Colonic mucosa (tissue), 4 donors: ENCODE data around the gene PODN. TPM values are rescaled to one million over a fixed set of nuclear protein-coding genes. Genes with fewer than 3 reads are reported as not detected.

Experiments
- DNase-seq: peaks from one replicate; pipeline ENCODE4 v3.0.0-alpha.2; 2020
- H3K27ac ChIP-seq: fragments of 200-600 bp; one replicate; pipeline ENCODE4 v1.8.0; 2021
- H3K27me3 ChIP-seq: fragments of 200-600 bp; one replicate; pipeline ENCODE4 v1.8.0; 2021
- H3K36me3 ChIP-seq: fragments of 200-600 bp; one replicate; pipeline ENCODE4 v1.8.0; 2021
- H3K4me1 ChIP-seq: fragments of 200-600 bp; one replicate; pipeline ENCODE4 v1.8.0; 2021; ENCODE audit warnings: mild to moderate bottlenecking
- H3K4me3 ChIP-seq: fragments of 200-600 bp; one replicate; pipeline ENCODE4 v1.8.0; 2021
- H3K9ac ChIP-seq, 2 donors: one replicate each; pipeline ENCODE4 v1.7.0; 2013; ENCODE audit warnings: control low read depth in 2 of 2, low read depth in 2 of 2, low read length in 2 of 2
- H3K9me3 ChIP-seq: fragments of 200-600 bp; one replicate; pipeline ENCODE4 v1.8.0; 2021
- CTCF ChIP-seq: fragments of 200-600 bp; IDR thresholded peaks from one replicate; pipeline ENCODE4 v1.8.0; 2022; ENCODE audit warnings: antibody characterized with exemption, mild to moderate bottlenecking
- intact Hi-C: fragments of 100-400 bp; cut with DNase I; formaldehyde crosslinking; loops from one replicate; pipeline ENCODE4 v1.14.1; 2022
- total RNA-seq, 2 donors: library from RNA; stranded (reverse); fragmentation: NEBNext Ultra II Directional in 1 of 2; extraction: Animal tissue kit (Norgen Biotek cat#: 25700) in 1 of 2; gene quantifications; one replicate each; pipeline ENCODE4 v1.2.1, GENCODE V29; 2021
- donor health status: healthy.
- donor health status: DM: no; HTN: no; CAD: no.
- donor health status: DM: no; HTN: no; CAD: no.

Gene PODN
- total RNA-seq, 2 donors from 2014 or later = 3.2 to 9.1 TPM

GRCh38 chr1:53083636-53084588 is 21.9 kb downstream of the PODN start:
- no peak overlapping the region for H3K27ac ChIP-seq
- H3K36me3 ChIP-seq = no peaks in the 10 kb centered on the region
- no peak overlapping the region for H3K9ac ChIP-seq

GRCh38 chr1:53084589-53084971 is 22.6 kb downstream of the PODN start:
- TF ChIP-seq CTCF = no peak
- intact Hi-C loops = no loop called here
- H3K36me3 ChIP-seq = no peaks in the 10 kb centered on the region

More at GRCh38 chr1:53083636-53084588, 21.9 kb downstream of the PODN start:
- no peak overlapping the region for H3K4me3 ChIP-seq
- no peak for TF ChIP-seq CTCF
- intact Hi-C loops = no loop called here
- H3K27me3 ChIP-seq = no peaks in the 10 kb centered on the region
- H3K9me3 ChIP-seq = no peaks in the 10 kb centered on the region
- DNase-seq = no peak
- H3K4me1 ChIP-seq = no peaks in the 10 kb centered on the region

GRCh38 chr1:53085405-53085804 is 23.4 kb downstream of the PODN start:
- Histone ChIP-seq H3K4me3 (no peak overlapping the region), H3K9me3 (no peaks in the 10 kb centered on the region), H3K36me3 (no peaks in the 10 kb centered on the region), H3K9ac (no peak overlapping the region), H3K27ac (no peak overlapping the region), H3K4me1 (no peaks in the 10 kb centered on the region), H3K27me3 (no peaks in the 10 kb centered on the region)
- TF ChIP-seq CTCF = no peak
- DNase-seq = no peak
- intact Hi-C loops = no loop called here

More at GRCh38 chr1:53084589-53084971, 22.6 kb downstream of the PODN start:
- no peak for DNase-seq
- Histone ChIP-seq H3K27ac (no peak overlapping the region), H3K9ac (no peak overlapping the region), H3K27me3 (no peaks in the 10 kb centered on the region), H3K4me3 (no peak overlapping the region), H3K4me1 (no peaks in the 10 kb centered on the region), H3K9me3 (no peaks in the 10 kb centered on the region)

- Histone ChIP-seq H3K36me3 (no peaks in the 10 kb centered on the region), H3K9ac (no peak overlapping the region), H3K27ac (no peak overlapping the region), H3K4me3 (no peak overlapping the region), H3K27me3 (no peaks in the 10 kb centered on the region), H3K9me3 (no peaks in the 10 kb centered on the region), H3K4me1 (no peaks in the 10 kb centered on the region)
- intact Hi-C loops = no loop called here
- no peak for TF ChIP-seq CTCF
- DNase-seq = no peak
These were observed 24.6 kb downstream of the PODN start for GRCh38 chr1:53086491-53087070.

- DNase-seq = no peak
- intact Hi-C loops = no loop called here
- Histone ChIP-seq H3K27ac (no peak overlapping the region), H3K36me3 (no peaks in the 10 kb centered on the region), H3K9me3 (no peaks in the 10 kb centered on the region), H3K9ac (no peak overlapping the region), H3K4me1 (no peaks in the 10 kb centered on the region), H3K4me3 (no peak overlapping the region), H3K27me3 (no peaks in the 10 kb centered on the region)
- no peak for TF ChIP-seq CTCF
These were observed 25.6 kb downstream of the PODN start for GRCh38 chr1:53087332-53088285.
